Inflammatory macrophage treated with lipopolysaccharide for 4 hours (primary cell): ENCODE measurements around the gene LRRN2.

ENCODE experiments used
- DNase-seq: peaks from one replicate; pipeline ENCODE4 v3.0.0-alpha.2; 2020

The LRRN2 gene

GRCh38 chr1:204598319-204598969, 87.1 kb downstream of the LRRN2 start:
- peak; percentile 22 for DNase-seq

- DNase-seq, result no peak
These were observed 93.1 kb downstream of the LRRN2 start for GRCh38 chr1:204592246-204592948.

GRCh38 chr1:204591473-204592090, 94.0 kb downstream of the LRRN2 start:
- no peak for DNase-seq

GRCh38 chr1:204589409-204590038, 96.0 kb downstream of the LRRN2 start:
- DNase-seq, result no peak

GRCh38 chr1:204588826-204589225, 96.7 kb downstream of the LRRN2 start:
- DNase-seq, result no peak

- DNase-seq, result no peak
These were observed 97.9 kb downstream of the LRRN2 start for GRCh38 chr1:204587621-204588020.

- no peak for DNase-seq
These were observed 100.7 kb downstream of the LRRN2 start for GRCh38 chr1:204584699-204585372.

- DNase-seq, result no peak
These were observed 101.5 kb downstream of the LRRN2 start for GRCh38 chr1:204583909-204584632.

GRCh38 chr1:204581759-204582158, 103.8 kb downstream of the LRRN2 start:
- no peak for DNase-seq

- no peak for DNase-seq
These were observed 104.7 kb downstream of the LRRN2 start for GRCh38 chr1:204580862-204581261.

- no peak for DNase-seq
These were observed 105.9 kb downstream of the LRRN2 start for GRCh38 chr1:204579681-204580080.

GRCh38 chr1:204578867-204579664, 106.5 kb downstream of the LRRN2 start:
- DNase-seq, result peak; percentile 63

- DNase-seq, result no peak
These were observed 107.6 kb downstream of the LRRN2 start for GRCh38 chr1:204577794-204578478.

GRCh38 chr1:204576422-204576821, 109.1 kb downstream of the LRRN2 start:
- DNase-seq, result no peak

- DNase-seq, result no peak
These were observed 110.0 kb downstream of the LRRN2 start for GRCh38 chr1:204575221-204576190.

GRCh38 chr1:204574865-204575163, 110.7 kb downstream of the LRRN2 start:
- DNase-seq, result no peak

GRCh38 chr1:204574016-204574864, 111.3 kb downstream of the LRRN2 start:
- DNase-seq, result no peak

GRCh38 chr1:204572923-204573922, 112.3 kb downstream of the LRRN2 start:
- no peak for DNase-seq
